GM13976 (cell line): ENCODE measurements around the gene RSPO4.

Source experiments
- DNase-seq: peaks from one replicate; pipeline ENCODE4 v3.0.0; 2012; ENCODE audit warnings: low spot score
- CTCF ChIP-seq: IDR thresholded peaks from 2 replicates; pipeline ENCODE4 v1.5.1; 2012; ENCODE audit warnings: borderline replicate concordance, mild to moderate bottlenecking; ENCODE audit not compliant: insufficient read depth; ENCODE audit errors: extremely low read depth, missing control alignments, control extremely low read depth
- in situ Hi-C: fragments of 300-500 bp; cut with MboI; formaldehyde crosslinking; loops from one replicate; pipeline ENCODE4 v1.12.0; 2022; ENCODE audit warnings: low sequenced_read_pairs, mixed read lengths, inconsistent platforms; ENCODE audit not compliant: unreplicated experiment

RSPO4 gene

DNA sequence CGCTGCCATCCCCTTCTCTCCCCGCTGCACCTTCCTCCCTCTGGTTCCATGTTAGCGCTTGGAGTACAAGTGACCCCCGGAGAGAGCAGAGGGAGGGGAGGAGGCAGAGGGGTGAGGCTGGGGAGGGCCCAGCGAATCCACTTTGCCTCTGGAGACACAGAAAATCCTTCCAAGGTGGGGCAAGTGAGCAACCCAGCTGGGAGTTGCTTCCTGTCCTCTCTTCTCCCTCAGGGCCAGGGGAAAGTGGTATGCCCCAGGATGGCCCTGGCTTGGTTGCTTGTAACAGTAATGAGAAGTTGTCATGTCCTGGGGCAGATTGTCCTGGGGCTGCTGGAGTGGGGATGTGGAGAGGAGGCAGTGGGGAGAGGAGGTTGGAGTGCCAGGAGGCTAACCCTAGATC is 85.3 kb downstream of the RSPO4 start:
- no peak for DNase-seq
- no peak for TF ChIP-seq CTCF
- in situ Hi-C loops = no loop called here

GRCh38 chr20:916125-916799 is 85.8 kb downstream of the RSPO4 start, which contains the start of gene ANGPT4:
TSS of gene ANGPT4 (minus strand) at chr20:916334. CDS start at chr20:916214, 120 bp downstream.
- in situ Hi-C loops = no loop called here
- no peak for DNase-seq
- no peak for TF ChIP-seq CTCF

GRCh38 chr20:914727-915498 is 87.2 kb downstream of the RSPO4 start:
- no peak for TF ChIP-seq CTCF
- DNase-seq = no peak
- in situ Hi-C loops = no loop called here

DNA sequence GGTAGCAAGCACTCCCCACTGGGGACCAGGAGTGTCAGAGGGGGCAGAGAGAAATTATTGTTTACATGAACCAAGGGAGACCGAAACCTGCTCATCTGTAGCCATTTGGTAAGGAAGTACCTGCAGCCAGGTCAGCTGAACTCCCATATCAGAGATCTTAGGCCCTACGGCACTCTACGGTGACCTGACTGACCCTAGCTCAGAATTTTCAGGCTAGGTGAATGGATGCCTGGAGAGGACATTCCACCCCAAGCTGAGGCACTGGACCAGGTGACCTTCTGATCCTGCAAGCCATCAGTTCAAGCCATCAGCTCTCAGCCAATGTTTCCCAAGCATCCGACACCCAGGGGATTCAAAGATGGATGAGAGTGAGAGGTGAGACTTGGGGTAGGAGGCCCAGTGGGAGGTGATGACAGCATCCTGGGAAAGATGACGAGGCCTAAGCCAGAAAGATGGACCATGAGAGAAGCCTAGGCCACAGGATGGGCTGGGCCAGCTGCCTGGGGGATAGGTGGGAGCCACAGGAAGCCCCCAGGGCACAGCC is 88.7 kb downstream of the RSPO4 start:
- in situ Hi-C loops = no loop called here
- no peak for TF ChIP-seq CTCF
- no peak for DNase-seq

GRCh38 chr20:911882-912600 is 90.1 kb downstream of the RSPO4 start:
- in situ Hi-C loops = no loop called here
- no peak for DNase-seq
- TF ChIP-seq CTCF = no peak
